HK-2 (cell line): ENCODE data around the gene RPH3AL.
"Not testable (repeated sequence)": the region's sequence is repeated elsewhere in the genome, so short reads cannot be mapped to it uniquely, and the experiment has no call there.

Experiments used
- DNase-seq: peaks from one replicate; pipeline ENCODE4 v3.0.0-alpha.2; 2018; ENCODE audit not compliant: unreplicated experiment

RPH3AL gene

DNA sequence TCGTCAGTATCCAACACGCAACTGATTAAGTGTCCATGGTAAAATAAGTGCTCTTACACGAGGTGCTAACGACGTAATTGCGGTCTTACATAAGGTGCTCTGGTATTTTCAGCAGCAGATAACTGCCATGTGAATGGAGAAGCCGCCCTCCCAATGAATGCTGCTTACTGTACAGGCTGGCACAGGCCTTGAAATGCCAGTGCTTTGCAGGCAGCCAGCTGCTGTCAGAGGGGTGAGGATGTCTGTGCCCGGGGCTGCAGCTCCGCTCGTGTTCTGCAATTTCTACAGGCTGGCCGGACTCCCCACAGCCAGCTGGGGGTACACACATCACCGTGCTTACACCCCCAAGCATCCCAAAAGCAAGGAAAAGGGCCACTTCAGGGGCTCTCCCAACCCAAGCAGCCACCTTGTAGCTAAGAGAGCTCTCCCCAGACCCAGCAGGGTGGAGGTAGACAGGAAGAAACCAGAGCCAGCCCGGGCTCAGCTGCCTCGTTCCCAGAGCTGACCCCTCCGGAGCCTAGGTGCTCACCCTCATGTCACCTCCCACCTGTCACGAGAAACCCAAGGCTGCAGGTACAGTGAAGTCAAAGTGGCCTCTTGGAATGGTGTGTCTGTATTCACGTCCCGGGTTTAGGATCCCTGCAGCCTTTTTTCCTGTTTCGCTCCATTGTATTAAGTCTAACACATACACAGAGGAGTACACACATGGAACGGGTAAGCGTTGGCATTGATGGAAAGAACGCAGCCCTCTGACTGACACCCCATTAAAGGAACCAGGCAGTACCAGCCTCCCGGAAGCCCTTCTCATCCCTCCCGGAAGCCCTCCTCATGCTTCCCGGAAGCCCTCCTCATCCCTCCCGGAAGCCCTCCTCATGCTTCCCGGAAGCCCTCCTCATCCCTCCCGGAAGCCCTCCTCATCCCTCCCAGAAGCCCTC is 27.2 kb upstream of the RPH3AL start:
- no peak for DNase-seq

GRCh38 chr17:378068-378467 is 25.5 kb upstream of the RPH3AL start:
- DNase-seq: no peak

GRCh38 chr17:376936-377863 is 24.6 kb upstream of the RPH3AL start:
- no peak for DNase-seq

- no peak for DNase-seq
Observed at GRCh38 chr17:373613-374230, 21.1 kb upstream of the RPH3AL start.

DNA sequence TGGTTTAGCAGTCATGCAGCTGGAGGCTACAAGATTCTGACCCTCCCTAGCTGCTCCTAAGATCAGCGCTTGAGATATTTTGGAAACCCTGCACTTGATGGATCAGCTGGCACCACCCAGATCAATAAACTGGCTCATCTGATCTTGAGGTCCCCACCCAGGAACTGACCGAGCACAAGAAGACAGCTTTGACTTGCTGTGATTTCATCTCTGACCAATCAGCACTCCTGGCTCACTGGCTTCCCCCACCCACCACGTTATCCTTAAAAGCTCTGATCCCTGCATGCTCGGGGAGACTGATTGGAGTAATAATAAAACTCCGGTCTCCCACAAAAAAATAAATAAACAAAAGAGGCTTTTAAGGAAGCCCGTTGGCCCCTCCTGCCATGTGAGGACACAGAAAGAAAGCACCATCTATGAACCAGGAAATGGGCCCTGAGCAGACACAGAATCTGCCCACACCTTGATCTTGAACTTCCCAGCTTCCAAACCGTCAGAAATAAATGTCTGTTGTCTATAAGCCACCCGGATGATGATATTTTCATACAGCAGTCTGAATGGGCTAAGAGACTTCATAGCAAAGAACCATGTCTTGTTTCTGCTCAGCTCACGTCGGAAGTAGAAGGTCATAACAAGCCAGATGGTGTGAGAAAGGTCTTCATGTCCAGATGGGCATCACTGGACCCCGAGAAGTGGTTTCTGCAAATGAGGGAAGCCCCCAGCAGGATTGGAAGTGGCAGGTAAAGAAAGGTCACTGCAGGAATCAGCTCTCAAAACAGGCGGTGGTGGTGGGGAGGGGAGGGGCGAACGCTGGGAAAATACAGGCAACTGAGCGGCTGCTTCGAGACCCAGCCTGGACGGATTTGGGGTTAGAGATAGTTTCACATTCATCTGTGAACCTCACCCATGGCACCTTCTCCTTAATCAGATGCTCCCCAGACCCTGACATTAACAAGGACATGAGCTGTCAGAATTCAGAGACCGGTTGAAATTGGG is 19.8 kb upstream of the RPH3AL start:
- no peak for DNase-seq

DNA sequence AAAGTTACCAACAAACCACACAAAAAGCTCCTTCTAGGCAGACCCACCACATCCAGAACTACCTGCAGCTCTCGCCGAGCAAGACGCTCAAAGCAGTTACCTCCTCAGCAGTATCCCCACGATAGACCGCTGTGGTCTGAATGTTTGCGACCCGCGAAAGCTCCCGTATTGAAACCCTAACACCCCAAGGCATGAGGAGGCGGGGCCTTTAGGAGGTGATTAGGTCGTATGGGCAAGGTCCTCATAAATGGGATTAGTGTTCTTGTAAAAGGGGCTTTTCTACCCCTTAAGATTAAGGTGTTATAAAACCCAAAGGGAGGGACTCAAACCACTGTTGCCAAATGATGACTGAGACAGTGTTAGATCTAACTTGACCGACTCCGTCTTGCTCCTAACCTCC is 19.0 kb upstream of the RPH3AL start:
- no peak for DNase-seq

DNA sequence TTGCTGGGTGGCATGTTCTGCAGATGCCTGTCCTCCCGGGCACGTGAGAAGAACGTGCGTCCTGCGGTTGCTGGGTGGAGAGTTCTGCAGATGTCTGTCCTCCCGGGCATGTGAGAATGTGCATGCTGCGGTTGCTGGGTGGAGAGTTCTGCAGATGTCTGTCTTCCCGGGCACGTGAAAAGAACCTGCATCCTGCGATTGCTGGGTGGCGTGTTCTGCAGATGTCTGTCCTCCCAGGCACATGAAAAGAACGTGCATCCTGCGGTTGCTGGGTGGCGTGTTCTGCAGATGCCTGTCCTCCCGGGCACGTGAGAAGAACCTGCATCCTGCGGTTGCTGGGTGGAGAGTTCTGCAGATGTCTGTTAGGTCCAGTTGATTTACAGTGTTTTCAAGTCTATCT is 15.0 kb upstream of the RPH3AL start:
- DNase-seq: not testable (repeated sequence)

DNA sequence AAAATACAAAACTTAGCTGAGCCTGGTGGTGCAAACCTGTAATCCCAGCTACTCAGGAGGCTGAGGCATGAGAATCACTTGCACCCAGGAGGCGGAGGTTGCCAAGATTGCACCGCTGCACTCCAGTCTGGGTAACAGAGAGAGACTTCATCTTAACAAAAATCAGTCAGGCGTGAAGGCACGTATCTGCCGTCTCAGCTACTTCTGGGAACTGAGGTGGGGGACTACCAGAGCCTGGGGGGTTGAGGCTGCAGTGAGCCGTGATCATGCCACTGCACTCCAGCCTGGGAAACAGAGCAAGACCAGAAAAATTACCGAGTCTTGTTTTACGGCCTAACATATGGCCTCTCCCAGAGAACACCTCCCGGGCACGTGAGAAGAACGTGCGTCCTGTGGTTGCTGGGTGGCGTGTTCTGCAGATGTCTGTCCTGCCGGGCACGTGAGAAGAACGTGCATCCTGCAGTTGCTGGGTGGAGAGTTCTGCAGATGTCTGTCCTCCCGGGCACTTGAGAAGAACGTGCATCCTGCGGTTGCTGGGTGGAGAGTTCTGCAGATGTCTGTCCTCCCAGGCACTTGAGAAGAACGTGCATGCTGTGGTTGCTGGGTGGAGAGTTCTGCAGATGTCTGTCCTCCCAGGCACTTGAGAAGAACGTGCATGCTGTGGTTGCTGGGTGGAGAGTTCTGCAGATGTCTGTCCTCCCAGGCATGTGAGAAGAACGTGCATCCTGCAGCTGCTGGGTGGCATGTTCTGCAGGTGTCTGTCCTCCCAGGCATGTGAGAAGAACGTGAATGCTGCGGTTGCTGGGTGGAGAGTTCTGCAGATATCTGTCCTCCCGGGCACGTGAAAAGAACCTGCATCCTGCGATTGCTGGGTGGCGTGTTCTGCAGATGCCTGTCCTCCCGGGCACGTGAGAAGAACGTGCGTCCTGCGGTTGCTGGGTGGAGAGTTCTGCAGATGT is 14.3 kb upstream of the RPH3AL start:
- DNase-seq: not testable (repeated sequence)

DNA sequence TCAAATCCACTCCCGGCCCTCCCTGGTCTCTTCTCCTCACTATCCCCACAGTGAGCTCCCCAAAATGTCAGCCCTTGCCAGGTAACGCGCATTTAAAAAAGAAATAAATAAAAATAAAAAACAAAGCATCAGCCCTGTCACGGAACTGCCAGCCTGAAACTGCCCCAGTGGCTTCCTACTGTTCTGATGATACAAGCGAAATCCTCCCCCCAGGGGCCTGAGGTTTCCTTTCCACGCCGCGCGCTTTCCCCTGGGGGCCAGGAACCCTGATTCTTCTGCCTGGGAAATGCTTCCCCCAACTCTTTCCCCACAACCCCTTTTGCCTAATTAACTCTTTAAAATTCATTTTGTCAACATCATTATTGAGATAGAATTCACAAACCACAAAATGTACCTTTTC is 12.2 kb upstream of the RPH3AL start:
- no peak for DNase-seq

DNA sequence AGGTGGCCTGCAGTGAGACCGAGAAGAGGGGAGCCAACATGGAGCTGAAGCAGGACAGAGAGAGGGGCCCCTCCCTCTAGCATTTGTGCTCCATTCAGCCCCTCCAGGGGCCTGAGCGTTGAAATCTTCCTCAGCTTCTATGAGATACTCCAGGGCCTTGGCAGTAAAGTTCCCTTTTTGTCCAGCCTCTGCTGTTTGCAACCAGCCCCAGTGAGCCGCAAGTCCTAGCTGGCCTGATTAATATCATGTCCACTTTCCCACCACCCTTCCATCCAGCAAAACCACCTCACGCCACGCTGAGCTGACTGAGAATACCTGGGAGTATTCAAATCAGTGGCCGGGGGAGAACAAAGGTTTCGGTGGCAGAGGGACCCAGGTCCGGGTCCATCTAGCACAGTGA is 11.7 kb upstream of the RPH3AL start:
- no peak for DNase-seq

DNA sequence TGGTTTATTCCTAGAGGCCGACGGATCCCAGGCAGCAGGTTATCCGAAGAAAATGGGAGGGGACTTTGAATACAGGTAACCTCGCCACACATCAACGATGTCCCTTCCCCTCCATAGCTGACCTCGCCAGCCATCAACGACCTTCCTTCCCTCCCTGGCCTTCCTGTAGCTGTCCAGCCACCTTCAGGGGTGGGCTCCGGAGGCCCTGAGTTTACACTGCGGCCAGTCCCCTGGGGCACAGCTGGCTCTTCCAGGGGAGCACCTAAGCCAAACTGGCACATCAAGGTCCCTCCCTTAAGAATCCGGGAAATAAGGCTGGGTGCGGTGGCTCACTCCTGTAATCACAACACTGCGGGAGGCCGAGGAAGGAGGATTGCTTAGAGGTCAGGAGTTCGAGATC is 10.1 kb upstream of the RPH3AL start:
- DNase-seq: no peak

DNA sequence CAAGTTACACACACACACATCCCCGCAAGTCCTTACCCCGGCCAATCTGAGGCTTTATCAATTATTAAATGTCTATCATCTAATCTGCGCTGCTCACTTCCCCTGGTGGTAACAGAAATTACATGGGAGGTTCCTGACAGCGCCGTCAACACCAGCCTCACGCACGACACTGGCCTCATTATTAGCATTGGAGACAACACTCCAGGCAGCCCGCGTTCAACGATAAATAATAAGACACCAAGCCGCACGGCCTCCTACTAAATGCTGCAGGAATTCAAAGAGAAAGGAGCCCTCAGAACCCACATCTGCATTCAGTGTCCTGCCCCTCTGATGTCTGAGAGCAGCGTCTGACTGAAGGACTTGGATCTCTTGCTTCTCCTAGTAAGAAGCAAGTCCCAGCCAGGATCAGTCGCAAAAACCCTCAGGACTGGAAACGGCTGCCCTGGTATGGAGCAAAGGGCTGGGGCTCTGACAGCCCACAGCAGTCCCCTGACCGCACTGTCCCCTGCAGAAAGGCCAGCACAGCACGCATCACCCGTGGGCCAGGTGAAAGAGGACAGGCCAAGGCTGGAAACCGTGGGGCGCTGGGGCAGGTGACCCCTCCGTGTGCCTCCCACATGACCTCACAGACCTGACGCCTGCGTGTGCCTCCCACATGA is 7.6 kb upstream of the RPH3AL start:
- no peak for DNase-seq

- no peak for DNase-seq
Observed at GRCh38 chr17:358491-359151, 6.0 kb upstream of the RPH3AL start.

DNA sequence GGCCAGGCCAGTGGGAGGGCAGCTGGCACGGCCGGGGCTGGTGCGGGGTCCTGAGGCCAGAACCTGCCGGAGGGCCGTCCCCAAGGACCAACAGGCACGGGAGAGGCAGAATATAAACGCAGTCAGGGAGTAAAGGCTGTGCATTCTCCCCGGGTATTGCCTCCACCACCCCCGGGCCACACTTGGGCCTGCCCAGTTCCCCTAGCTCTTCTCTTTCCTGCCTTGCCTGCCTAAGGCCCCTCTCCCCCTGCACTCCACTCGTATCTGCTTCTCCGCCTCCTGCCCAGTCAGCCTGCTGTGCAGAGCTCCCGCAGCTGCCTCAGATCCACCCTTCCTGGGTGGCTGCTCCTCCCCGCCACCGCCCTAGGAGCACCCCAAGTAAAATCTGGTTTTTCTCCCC is 5.0 kb upstream of the RPH3AL start:
- DNase-seq: no peak

DNA sequence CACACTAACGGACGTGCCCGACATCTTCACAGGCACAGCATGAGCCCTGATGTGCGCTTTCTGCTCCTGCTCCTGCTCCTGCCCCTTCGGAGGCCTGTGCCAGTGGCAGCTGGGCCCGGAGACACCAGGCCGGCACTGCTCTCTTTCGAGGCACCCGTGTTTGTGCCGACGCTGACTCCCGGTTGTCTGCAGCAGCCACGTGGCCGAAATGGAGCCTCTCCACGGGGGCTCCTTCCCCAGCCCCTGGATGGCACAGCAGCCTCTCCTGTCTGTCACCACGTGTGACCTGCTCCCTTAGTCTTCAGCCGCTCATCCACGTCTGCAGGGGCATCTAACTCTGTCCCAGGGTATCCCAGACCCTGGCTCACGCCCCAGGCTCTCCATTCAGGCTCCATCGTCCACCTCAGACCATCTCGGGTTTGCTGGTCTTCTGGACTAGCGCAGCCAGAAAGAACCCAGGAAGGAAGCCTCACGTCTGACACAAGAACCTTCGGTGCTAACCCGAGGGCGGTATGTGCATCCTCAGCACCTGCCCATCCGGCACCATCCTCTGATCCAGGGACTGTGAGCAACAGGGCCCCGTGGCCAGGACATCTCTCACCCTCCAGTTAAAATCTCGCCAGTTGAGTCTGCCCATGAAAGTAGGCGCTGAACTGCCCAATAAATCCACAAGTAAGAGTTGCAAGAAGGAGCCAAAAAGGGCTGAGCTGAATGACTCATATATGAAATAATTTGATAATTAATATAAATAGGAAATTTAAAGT is 4.2 kb upstream of the RPH3AL start:
- no peak for DNase-seq

DNA sequence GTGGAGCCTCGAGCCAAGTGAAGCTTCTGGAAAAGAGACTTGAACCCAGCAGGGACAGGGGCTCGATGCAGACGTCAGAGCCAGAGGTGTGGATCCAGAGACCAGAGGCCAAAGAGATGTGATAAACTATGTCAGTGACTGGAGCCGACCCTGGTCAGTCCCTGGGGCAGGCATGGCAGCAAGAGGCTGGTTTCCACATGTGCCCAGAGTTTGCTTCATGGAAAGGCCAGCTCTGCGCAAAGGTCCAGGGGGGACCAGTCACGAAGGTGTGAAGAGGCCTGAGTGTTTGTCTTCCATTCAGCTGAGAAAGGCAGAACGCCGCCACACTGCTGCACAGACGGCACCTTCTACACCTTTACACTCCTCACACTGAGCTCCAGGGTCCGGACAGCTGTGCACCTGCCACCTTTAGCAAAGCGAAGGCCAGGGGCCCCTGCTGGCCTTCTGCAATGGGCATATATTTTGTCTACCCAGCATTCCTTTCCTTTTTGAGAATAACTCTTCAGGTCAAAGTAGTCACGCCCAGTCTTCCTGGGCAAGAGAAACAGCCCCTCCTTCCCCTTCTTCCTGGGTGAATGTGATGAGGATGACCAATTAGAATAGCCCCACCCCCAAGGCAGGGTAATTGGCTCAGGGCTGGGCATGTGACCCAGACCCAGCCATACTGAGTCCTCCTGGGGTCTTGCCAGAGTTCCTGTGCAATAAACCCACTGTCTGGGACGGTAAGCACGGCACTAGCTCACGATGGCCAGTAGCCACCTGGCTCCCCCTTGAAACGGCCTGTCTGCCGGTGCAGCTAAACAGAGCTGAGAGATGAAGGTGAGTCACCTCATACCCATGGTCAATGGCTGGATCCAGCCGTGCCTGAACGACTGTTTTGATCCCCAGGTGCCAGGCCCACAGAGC is 2.3 kb upstream of the RPH3AL start:
- peak; percentile 49 for DNase-seq

DNA sequence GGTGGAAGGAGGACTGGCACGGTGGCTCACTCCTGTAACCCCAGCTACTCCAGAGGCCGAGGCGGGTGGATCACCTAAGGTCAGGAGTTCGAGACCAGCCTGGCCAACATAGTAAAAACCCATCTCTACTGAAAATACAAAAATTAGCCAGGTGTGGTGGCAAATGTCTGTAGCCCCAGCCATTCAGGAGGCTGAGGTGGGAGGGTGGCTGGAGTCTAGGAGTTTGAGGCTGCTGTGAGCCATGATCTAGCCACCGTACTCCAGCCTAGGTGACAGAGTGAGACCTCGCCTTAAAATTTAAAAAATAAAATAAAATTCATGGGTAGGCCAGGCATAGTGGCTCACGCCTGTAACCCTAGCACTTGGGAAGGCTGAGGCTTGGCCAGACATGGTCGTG is 1.2 kb upstream of the RPH3AL start:
- no peak for DNase-seq
